Transverse colon (tissue), 4 donors: ENCODE measurements around the gene F3. TPM values are rescaled to one million over a fixed set of nuclear protein-coding genes. Genes with fewer than 3 reads are reported as not detected.

Source experiments
- DNase-seq: peaks from one replicate; pipeline ENCODE4 v3.0.0-alpha.2; 2019
- H3K27ac ChIP-seq, 4 donors: fragments of 200-600 bp; sonication (generic); 2 replicates each; pipeline ENCODE4 v1.5.1; 2016 to 2018; ENCODE audit warnings: inconsistent platforms in 4 of 4
- H3K27me3 ChIP-seq: fragments of 200-600 bp; sonication (generic); 2 replicates; pipeline ENCODE4 v1.5.1; 2017; ENCODE audit warnings: inconsistent platforms
- H3K36me3 ChIP-seq, 4 donors: fragments of 200-600 bp; sonication (generic); 2 replicates each; pipeline ENCODE4 v1.5.1; 2017 to 2019; ENCODE audit warnings: inconsistent platforms in 4 of 4
- H3K4me1 ChIP-seq, 4 donors: fragments of 200-600 bp; sonication (generic); 2 replicates each; pipeline ENCODE4 v1.5.1; 2017 to 2020; ENCODE audit warnings: inconsistent platforms in 4 of 4
- H3K4me3 ChIP-seq, 4 donors: fragments of 200-600 bp; sonication (generic); 1 replicate in 1 of 4; 2 replicates in 3 of 4; pipeline versions ENCODE4 v1.5.1 to v1.6.1; 2017 to 2019; ENCODE audit warnings: inconsistent platforms in 4 of 4
- H3K9me3 ChIP-seq, 2 donors: fragments of 200-600 bp; sonication (generic); 2 replicates each; pipeline ENCODE4 v1.5.1; 2017 to 2019; ENCODE audit warnings: inconsistent platforms in 2 of 2
- EP300 ChIP-seq: sonication (generic); formaldehyde crosslinking; IDR thresholded peaks from one replicate; pipeline ENCODE4 v1.6.1; 2017; ENCODE audit warnings: antibody characterized with exemption, low read depth
- POLR2A ChIP-seq: fragments of 450-650 bp; IDR thresholded peaks from one replicate; pipeline ENCODE4 v1.6.1; 2016; ENCODE audit warnings: antibody characterized with exemption, mild to moderate bottlenecking, moderate library complexity
- POLR2AphosphoS5 ChIP-seq, 3 donors: sonication (generic); formaldehyde crosslinking; IDR thresholded peaks; one replicate each; pipeline ENCODE4 v1.6.1; 2016; ENCODE audit warnings: antibody characterized with exemption in 3 of 3
- WGBS, 2 donors: methylation state at CpG; one replicate each; pipeline ENCODE4 v1.1.5; 2018; ENCODE audit warnings: low coverage in 1 of 2; 5-methylcytosine and 5-hydroxymethylcytosine counted together
- in situ Hi-C, 4 donors: fragments of 200-750 bp; cut with MboI; loops; one replicate each; pipeline versions ENCODE4 v1.15.0 to v1.15.1; 2017; ENCODE audit warnings: low sequenced_read_pairs in 3 of 4, low pct_ligation_motif_present in 1 of 4, low pct_unique_long_range_greater_than_20kb in 1 of 4
- intact Hi-C: fragments of 100-400 bp; cut with DNase I; formaldehyde crosslinking; loops from one replicate; pipeline ENCODE4 v1.15.1; 2023; ENCODE audit warnings: low total_unique reads
- total RNA-seq, 4 donors: library from RNA; depleted of rRNA; stranded (reverse); fragments of >200 nt; gene quantifications; one replicate each; pipeline ENCODE4 v1.1.0, GENCODE V29; 2016
- TF ChIP-seq, protein P1 (sequence below), 5 experiments: fragments of 200-600 bp in 3 of 5; fragments of 450-650 bp in 2 of 5; sonication (generic) in 3 of 5; IDR thresholded peaks; 1 replicate in 2 of 5; 2 replicates in 3 of 5; pipeline ENCODE4 v1.5.1; 2016 to 2017; ENCODE audit warnings: antibody characterized with exemption in 5 of 5, inconsistent platforms in 3 of 5, mild to moderate bottlenecking in 2 of 5, moderate library complexity in 1 of 5

The F3 gene
- total RNA-seq, 4 donors from 2014 or later: 35.9 to 105 (median 59.3) TPM

- H3K9me3 ChIP-seq: no peaks in the 10 kb centered on the region
- WGBS, 2 donors: 47 to 59% methylated on average over 6 to 12 of the region's 12 CpGs
- in situ Hi-C loops: no loop called here
- no peak overlapping the region for H3K4me3 ChIP-seq
- DNase-seq: peak; percentile 62
- intact Hi-C loops: no loop called here
- H3K36me3 ChIP-seq: no peaks in the 10 kb centered on the region
- H3K27ac ChIP-seq: peak overlapping the region; percentile 44 to 69 (median 57)
- TF ChIP-seq, protein P1, sequence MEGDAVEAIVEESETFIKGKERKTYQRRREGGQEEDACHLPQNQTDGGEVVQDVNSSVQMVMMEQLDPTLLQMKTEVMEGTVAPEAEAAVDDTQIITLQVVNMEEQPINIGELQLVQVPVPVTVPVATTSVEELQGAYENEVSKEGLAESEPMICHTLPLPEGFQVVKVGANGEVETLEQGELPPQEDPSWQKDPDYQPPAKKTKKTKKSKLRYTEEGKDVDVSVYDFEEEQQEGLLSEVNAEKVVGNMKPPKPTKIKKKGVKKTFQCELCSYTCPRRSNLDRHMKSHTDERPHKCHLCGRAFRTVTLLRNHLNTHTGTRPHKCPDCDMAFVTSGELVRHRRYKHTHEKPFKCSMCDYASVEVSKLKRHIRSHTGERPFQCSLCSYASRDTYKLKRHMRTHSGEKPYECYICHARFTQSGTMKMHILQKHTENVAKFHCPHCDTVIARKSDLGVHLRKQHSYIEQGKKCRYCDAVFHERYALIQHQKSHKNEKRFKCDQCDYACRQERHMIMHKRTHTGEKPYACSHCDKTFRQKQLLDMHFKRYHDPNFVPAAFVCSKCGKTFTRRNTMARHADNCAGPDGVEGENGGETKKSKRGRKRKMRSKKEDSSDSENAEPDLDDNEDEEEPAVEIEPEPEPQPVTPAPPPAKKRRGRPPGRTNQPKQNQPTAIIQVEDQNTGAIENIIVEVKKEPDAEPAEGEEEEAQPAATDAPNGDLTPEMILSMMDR (IDR thresholded peaks at IDR 0.05): no peak
- no peak for TF ChIP-seq POLR2AphosphoS5 (IDR thresholded peaks at IDR 0.05)
- no peak for TF ChIP-seq EP300
- TF ChIP-seq POLR2A: no peak
- H3K4me1 ChIP-seq: peaks cover 0 to 9% (median 6%) of the 10 kb centered on the region in 4 donors
- H3K27me3 ChIP-seq: no peaks in the 10 kb centered on the region
Observed at GRCh38 chr1:94562519-94563260, 21.1 kb upstream of the F3 start.

GRCh38 chr1:94560333-94560732 is 18.8 kb upstream of the F3 start:
- Histone ChIP-seq H3K4me3 (no peak overlapping the region), H3K4me1 (peaks cover 0 to 11% (median 7%) of the 10 kb centered on the region in 4 donors), H3K9me3 (no peaks in the 10 kb centered on the region), H3K27ac (no peak overlapping the region), H3K27me3 (no peaks in the 10 kb centered on the region), H3K36me3 (no peaks in the 10 kb centered on the region)
- 80 to 94% methylated on average over 1 of the region's 1 CpG for WGBS, 2 donors
- no peak for DNase-seq
- in situ Hi-C loops (no loop called here), intact Hi-C loops (no loop called here)
- TF ChIP-seq, protein P1 (IDR thresholded peaks at IDR 0.05): no peak

DNA sequence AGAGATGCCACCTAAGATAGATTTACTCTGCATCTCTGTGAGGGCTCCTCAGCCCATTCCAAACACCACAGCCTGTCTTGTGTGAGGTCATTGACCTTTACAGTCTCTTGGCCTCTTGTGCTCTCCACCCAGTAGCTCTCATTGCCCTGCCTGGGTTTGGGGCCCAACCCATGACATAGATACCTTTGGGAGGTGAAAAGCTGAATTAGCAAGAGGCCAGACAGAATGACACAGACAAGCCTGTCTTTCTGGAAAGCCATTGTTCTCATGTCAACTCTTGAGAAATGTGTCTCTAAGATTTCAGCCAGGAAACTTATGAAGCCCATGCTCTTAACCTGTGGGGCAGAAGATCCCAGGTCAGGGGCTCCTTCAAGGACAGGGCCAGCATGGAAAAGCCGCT is 18.4 kb upstream of the F3 start:
- Histone ChIP-seq H3K4me1 (peaks cover 0 to 15% (median 8%) of the 10 kb centered on the region in 4 donors), H3K27me3 (no peaks in the 10 kb centered on the region), H3K36me3 (no peaks in the 10 kb centered on the region), H3K4me3 (no peak overlapping the region), H3K9me3 (no peaks in the 10 kb centered on the region), H3K27ac (no peak overlapping the region)
- in situ Hi-C loops (no loop called here), intact Hi-C loops (no loop called here)
- no peak for TF ChIP-seq POLR2AphosphoS5 (IDR thresholded peaks at IDR 0.05)
- no peak for TF ChIP-seq EP300
- no peak for TF ChIP-seq POLR2A
- TF ChIP-seq, protein P1 (IDR thresholded peaks at IDR 0.05): no peak
- DNase-seq: no peak
- WGBS, 2 donors: 84 to 88% methylated on average over 1 of the region's 1 CpG

DNA sequence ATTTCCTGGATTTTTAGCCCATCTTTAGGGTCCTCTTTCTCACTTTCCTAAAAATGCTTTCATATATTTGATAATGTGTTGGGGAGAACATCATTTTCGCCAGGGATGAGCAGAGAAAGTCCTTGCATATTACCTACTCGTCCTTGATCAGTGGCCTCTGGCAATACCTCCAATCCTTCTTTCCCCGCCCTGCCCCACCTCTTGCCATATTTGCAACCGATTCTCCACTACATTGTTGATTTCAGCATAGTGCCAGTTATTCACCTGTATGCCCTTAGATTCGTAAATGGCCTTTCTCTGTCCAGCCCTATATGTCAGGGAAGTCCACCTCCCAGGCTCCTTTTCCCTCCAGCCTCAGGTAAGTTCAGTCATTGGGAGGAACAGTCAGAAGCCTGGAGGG is 13.5 kb upstream of the F3 start:
- no peak overlapping the region for H3K4me3 ChIP-seq
- H3K27ac ChIP-seq: peak overlapping the region in 1 of 4 donors; percentile 17
- no peaks in the 10 kb centered on the region for H3K27me3 ChIP-seq
- intact Hi-C loops: no loop called here
- no peaks in the 10 kb centered on the region for H3K36me3 ChIP-seq
- in situ Hi-C loops: no loop called here
- no peak for DNase-seq
- WGBS, 2 donors: 58 to 70% methylated on average over 2 to 5 of the region's 5 CpGs
- no peaks in the 10 kb centered on the region for H3K9me3 ChIP-seq
- TF ChIP-seq EP300 (no peak), POLR2A (no peak)
- H3K4me1 ChIP-seq: peaks cover 0 to 10% (median 2%) of the 10 kb centered on the region in 4 donors

DNA sequence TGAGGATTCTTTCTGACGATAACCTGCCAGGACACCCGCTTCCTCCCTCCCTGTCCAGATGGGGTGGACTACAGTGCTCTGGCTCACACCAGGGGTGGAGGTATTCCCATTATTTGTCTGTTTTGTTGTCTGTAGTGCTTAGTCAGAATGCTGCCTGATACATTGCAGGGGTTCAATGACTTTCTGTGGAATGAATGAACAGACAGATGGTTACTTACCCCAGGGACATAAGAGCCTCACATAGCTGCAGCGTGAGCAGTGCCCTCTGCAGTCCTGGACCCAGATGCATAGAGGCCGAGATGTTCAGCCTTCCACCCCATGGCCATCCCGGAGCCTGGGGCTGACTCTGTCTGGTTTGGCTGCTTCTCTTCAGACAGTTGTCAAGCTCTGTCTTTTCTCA is 13.0 kb upstream of the F3 start:
- WGBS, 2 donors: 86 to 91% methylated on average over 2 to 5 of the region's 5 CpGs
- H3K36me3 ChIP-seq: no peaks in the 10 kb centered on the region
- H3K27me3 ChIP-seq: no peaks in the 10 kb centered on the region
- H3K4me3 ChIP-seq: no peak overlapping the region
- H3K27ac ChIP-seq: no peak overlapping the region
- no peaks in the 10 kb centered on the region for H3K9me3 ChIP-seq
- DNase-seq: no peak
- peaks cover 0 to 10% (median 2%) of the 10 kb centered on the region in 4 donors for H3K4me1 ChIP-seq
- in situ Hi-C loops: no loop called here
- intact Hi-C loops: no loop called here
- TF ChIP-seq, protein P1 (IDR thresholded peaks at IDR 0.05): no peak
- no peak for TF ChIP-seq POLR2A
